ENCODE results near the gene BLM.

- TF ChIP-seq EP300 (IDR thresholded peaks at IDR 0.05) = no peak
- TF ChIP-seq CTCF (IDR thresholded peaks at IDR 0.05) = no peak
- no peak for TF ChIP-seq POLR2AphosphoS5 (IDR thresholded peaks at IDR 0.05)
These were observed 44.5 kb downstream of the BLM start for GRCh38 chr15:90761629-90762028.
